Amniotic epithelial cell (primary cell): Measurements from ENCODE around the gene RAD50.
"Not testable (repeated sequence)": the region's sequence is repeated elsewhere in the genome, so short reads cannot be mapped to it uniquely, and the experiment has no call there.

Experiments used
- DNase-seq: peaks from one replicate; pipeline ENCODE4 v3.0.0-alpha.2; 2010; ENCODE audit warnings: low read depth

The RAD50 gene

GRCh38 chr5:132675936-132676689, 119.3 kb downstream of the RAD50 start:
- DNase-seq: no peak

- DNase-seq: peak; percentile 85
Observed at GRCh38 chr5:132677191-132677590, 120.4 kb downstream of the RAD50 start.

DNA sequence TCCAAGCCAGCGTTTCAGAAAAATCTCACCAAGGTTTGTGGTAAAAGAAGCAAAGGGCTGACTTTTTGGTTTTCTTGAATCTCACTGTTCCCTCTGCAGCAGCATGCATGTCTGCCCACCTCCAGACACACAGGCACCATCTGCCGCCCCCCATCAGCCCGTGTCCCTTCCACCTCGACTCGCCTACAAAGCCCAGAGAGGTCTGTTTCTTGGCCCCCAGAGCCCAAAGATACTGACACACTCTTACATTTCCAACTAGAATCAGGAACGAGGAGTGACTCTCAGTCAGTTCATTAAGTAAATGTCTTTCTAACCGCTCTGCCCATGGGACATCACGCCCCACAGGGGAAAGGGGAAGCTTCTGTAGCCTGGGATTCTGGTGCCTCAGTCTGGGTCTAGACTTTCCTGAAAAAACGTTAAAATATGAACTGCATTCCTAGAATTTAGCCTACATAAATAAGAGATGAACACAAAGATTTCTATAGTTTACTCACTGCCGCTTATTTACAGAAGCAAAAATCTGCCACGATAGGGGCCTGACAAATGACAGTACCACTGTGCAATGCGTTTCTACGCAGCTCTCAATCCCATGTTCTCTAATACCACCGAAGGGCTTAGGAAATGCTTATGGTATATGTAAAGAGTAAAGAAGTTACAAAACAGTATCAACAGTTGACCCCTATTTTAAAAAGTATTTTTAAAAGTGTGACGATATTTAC, 121.1 kb downstream of the RAD50 start:
- DNase-seq: no peak

DNA sequence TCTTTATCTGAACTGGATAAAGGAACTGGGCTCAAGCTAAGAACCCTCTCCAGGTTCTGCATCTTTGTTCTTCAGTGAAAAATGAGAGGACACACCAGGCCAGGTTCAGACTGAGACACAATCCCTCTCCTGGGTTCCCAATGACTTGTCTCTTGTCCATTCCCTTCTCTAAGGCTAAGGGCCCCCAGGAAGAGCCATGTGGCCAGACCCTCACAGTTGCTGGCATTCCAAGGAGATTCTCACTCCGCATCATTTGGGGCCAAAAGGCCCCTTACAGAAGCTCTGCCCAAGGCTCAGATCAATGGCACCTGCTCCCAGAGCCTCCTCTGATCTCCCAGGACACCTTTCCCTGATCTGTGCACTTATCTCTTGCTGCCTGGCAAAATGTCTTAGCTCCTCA, 122.0 kb downstream of the RAD50 start:
- no peak for DNase-seq

DNA sequence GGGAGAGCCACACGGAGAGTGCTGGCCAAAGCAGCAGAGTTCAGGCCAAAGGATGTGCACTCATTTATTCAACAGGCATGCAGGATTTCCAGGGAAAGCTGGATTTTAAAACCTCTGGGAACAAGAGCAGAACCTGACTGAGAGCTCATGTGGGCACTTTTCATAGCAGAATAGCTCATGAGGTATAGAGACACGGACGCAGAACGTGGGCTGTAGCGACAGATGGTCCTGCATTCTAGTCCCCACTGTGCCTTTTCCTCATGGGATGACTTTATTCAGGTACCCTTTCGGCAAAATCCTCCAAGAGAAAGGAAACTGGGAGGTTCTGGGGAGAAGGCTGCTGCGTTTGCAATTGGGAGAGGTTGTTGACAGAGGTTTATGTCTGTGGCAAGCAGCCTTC, 122.4 kb downstream of the RAD50 start:
- no peak for DNase-seq

DNA sequence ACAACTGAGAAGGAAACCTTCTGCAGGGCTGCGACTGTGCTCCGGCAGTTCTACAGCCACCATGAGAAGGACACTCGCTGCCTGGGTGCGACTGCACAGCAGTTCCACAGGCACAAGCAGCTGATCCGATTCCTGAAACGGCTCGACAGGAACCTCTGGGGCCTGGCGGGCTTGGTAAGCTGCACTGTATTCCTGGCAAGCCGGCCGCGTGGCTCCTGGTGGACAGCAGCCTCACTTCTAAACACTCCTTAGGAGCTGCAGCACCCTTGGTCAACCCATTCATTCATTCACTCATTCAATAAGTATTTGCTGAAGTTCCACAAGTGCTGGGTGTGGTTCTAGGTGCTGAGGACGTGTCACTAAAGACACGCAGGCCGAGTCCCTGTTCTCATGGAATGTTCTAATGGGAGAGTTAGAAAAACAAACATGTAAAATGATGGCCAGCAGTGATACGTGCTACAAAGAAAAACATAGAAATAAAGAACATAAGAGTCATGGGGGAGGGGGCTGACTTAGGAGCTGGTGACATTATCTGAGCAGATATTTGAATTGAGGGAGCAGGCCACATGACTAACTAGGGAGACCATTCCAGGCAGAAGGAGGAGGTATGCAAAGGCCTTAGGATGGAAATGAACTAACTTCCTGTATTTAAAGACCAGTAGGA, 123.1 kb downstream of the RAD50 start:
- no peak for DNase-seq

- DNase-seq: no peak
Observed at GRCh38 chr5:132680780-132681475, 124.2 kb downstream of the RAD50 start.

GRCh38 chr5:132681476-132681831, 124.7 kb downstream of the RAD50 start:
- no peak for DNase-seq

DNA sequence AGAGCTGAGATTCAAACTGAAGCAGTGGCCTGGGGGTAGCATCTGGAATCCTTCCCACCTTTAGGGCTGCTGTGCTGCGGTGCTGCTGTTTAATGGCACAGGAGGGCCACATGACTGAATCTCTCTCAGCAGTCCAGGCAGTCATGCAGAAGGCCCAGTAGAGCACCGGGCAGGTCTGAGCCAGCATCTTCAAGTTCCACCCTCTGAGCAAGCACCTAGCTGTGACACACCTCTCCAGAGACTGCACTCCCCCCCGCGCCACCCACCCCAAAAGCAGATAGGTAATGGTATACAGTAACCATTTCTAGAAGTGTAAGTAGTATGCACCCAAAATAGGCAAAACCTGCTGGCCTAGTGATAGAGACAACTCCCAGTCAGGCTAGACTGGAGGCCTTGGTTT, 125.2 kb downstream of the RAD50 start:
- no peak for DNase-seq

- peak; percentile 19 for DNase-seq
Observed at GRCh38 chr5:132684491-132684890, 127.7 kb downstream of the RAD50 start.

- DNase-seq: no peak
Observed at GRCh38 chr5:132684922-132685720, 128.3 kb downstream of the RAD50 start.

GRCh38 chr5:132686193-132686592, 129.4 kb downstream of the RAD50 start:
- DNase-seq: peak; percentile 65

DNA sequence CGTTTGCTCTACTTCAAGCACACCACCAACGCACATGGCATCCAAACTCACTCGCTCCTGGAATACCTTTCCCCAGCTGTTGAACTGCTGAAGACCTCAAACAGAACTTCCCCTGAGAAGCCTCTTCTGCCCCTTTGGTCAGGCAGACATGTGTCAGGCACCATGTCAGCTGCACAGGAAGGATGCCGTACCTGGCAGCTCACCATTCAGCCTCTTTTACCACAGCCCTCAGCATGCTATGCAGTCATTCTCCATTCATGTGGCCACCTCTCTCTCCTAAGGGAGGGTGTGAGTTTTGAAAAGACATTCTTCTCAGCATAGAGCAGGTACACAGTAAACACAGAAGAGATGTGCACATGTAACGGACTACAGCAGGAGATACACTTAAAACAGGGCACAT, 131.2 kb downstream of the RAD50 start:
- no peak for DNase-seq

- peak; percentile 64 for DNase-seq
Observed at GRCh38 chr5:132688536-132689339, 132.0 kb downstream of the RAD50 start.

- no peak for DNase-seq
Observed at GRCh38 chr5:132689513-132689912, 132.7 kb downstream of the RAD50 start.

DNA sequence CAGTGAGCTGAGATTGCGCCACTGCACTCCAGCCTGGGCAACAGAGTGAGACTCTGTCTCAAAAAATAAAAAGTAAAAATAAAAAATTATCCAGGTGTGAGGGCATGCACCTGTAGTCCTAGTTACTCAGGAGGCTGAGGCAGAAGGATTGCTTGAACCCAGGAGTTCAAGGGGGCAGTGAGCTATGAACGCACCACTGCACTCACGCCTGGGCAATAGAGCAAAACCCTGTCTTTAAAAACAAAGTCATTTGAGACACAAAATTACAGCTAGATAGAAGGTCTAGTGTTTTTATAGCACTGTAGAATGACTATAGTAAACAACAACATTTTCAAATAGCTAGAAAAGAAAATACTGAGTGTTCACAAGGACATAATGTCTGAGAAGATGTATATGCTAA, 133.4 kb downstream of the RAD50 start:
- no peak for DNase-seq

GRCh38 chr5:132691755-132692631, 135.2 kb downstream of the RAD50 start:
- not testable (repeated sequence) for DNase-seq

GRCh38 chr5:132692632-132692967, 135.8 kb downstream of the RAD50 start:
- no peak for DNase-seq
